ENCODE data around the gene MTMR3.

Gene MTMR3

GRCh38 chr22:29886596-29886995 is 3.6 kb downstream of the MTMR3 start:
- TF ChIP-seq FOXP2 (optimal IDR thresholded peaks at IDR 0.05; ENCODE audit: borderline replicate concordance, extremely low read depth, extremely low read length, insufficient read depth) (no peak), SIN3A (IDR thresholded peaks at IDR 0.05; ENCODE audit: borderline replicate concordance, insufficient read depth, low read length) (no peak), POLR2AphosphoS5 (IDR thresholded peaks at IDR 0.05; ENCODE audit: low read depth, low read length) (no peak), TAF1 (IDR thresholded peaks at IDR 0.05; ENCODE audit: borderline replicate concordance, insufficient read depth, low read length) (no peak), REST (IDR thresholded peaks at IDR 0.05; ENCODE audit: insufficient read depth in 1 of 2, low read depth in 2 of 2, low read length in 2 of 2) (no peak)

- TF ChIP-seq FOXP2 (optimal IDR thresholded peaks at IDR 0.05; ENCODE audit: borderline replicate concordance, extremely low read depth, extremely low read length, insufficient read depth) (no peak), SIN3A (IDR thresholded peaks at IDR 0.05; ENCODE audit: borderline replicate concordance, insufficient read depth, low read length) (no peak), TAF1 (IDR thresholded peaks at IDR 0.05; ENCODE audit: borderline replicate concordance, insufficient read depth, low read length) (no peak)
Measured at GRCh38 chr22:29887358-29887757, 4.4 kb downstream of the MTMR3 start.

- TF ChIP-seq TAF1 (IDR thresholded peaks at IDR 0.05; ENCODE audit: borderline replicate concordance, insufficient read depth, low read length) (no peak), FOXP2 (optimal IDR thresholded peaks at IDR 0.05; ENCODE audit: borderline replicate concordance, extremely low read depth, extremely low read length, insufficient read depth) (no peak), REST (IDR thresholded peaks at IDR 0.05; ENCODE audit: insufficient read depth in 1 of 2, low read depth in 2 of 2, low read length in 2 of 2) (no peak), POLR2AphosphoS5 (IDR thresholded peaks at IDR 0.05; ENCODE audit: low read depth, low read length) (no peak), SIN3A (IDR thresholded peaks at IDR 0.05; ENCODE audit: borderline replicate concordance, insufficient read depth, low read length) (no peak)
Measured at GRCh38 chr22:29890760-29891159, 7.8 kb downstream of the MTMR3 start.

GRCh38 chr22:29892315-29893156 is 9.6 kb downstream of the MTMR3 start:
- no peak for TF ChIP-seq TAF1 (IDR thresholded peaks at IDR 0.05; ENCODE audit: borderline replicate concordance, insufficient read depth, low read length)
- TF ChIP-seq SIN3A (IDR thresholded peaks at IDR 0.05; ENCODE audit: borderline replicate concordance, insufficient read depth, low read length): no peak
- TF ChIP-seq FOXP2 (optimal IDR thresholded peaks at IDR 0.05; ENCODE audit: borderline replicate concordance, extremely low read depth, extremely low read length, insufficient read depth): no peak
- no peak for TF ChIP-seq POLR2AphosphoS5 (IDR thresholded peaks at IDR 0.05; ENCODE audit: low read depth, low read length)
- TF ChIP-seq REST (IDR thresholded peaks at IDR 0.05; ENCODE audit: insufficient read depth in 1 of 2, low read depth in 2 of 2, low read length in 2 of 2): no peak

- TF ChIP-seq POLR2AphosphoS5 (IDR thresholded peaks at IDR 0.05; ENCODE audit: low read depth, low read length) (no peak), FOXP2 (optimal IDR thresholded peaks at IDR 0.05; ENCODE audit: borderline replicate concordance, extremely low read depth, extremely low read length, insufficient read depth) (no peak), SIN3A (IDR thresholded peaks at IDR 0.05; ENCODE audit: borderline replicate concordance, insufficient read depth, low read length) (no peak), REST (IDR thresholded peaks at IDR 0.05; ENCODE audit: insufficient read depth in 1 of 2, low read depth in 2 of 2, low read length in 2 of 2) (no peak), TAF1 (IDR thresholded peaks at IDR 0.05; ENCODE audit: borderline replicate concordance, insufficient read depth, low read length) (no peak)
Measured at GRCh38 chr22:29901354-29901753, 18.4 kb downstream of the MTMR3 start.

Measured in PFSK-1 (cell line).